Kasumi-1 (cell line): ENCODE results near the gene MGAT4A.
A peak's percentile ranks its signal among the peaks of the same experiment; 100 is the strongest.
"Not testable (repeated sequence)": the region's sequence is repeated elsewhere in the genome, so short reads cannot be mapped to it uniquely, and the experiment has no call there.

ENCODE experiments used
- DNase-seq, 2 experiments: peaks; one replicate each; lab custom pipeline; 2025; lab: John Stamatoyannopoulos, UW

MGAT4A gene

GRCh38 chr2:98730053-98730706, 752 bp downstream of the MGAT4A start:
- DNase-seq: peak; percentile 57 to 60

- no peak for DNase-seq
Measured at GRCh38 chr2:98729652-98730051, 1.3 kb downstream of the MGAT4A start.

GRCh38 chr2:98728088-98728718, 2.7 kb downstream of the MGAT4A start:
- not testable (repeated sequence) for DNase-seq

GRCh38 chr2:98727369-98728087, 3.4 kb downstream of the MGAT4A start:
- peak in 1 of 2 experiments; percentile 10 for DNase-seq

- DNase-seq: no peak
Measured at GRCh38 chr2:98726735-98727368, 4.1 kb downstream of the MGAT4A start.

- no peak for DNase-seq
Measured at GRCh38 chr2:98726205-98726604, 4.7 kb downstream of the MGAT4A start.

- DNase-seq: no peak
Measured at GRCh38 chr2:98720286-98720685, 10.6 kb downstream of the MGAT4A start.

GRCh38 chr2:98717621-98718020, 13.3 kb downstream of the MGAT4A start:
- no peak for DNase-seq

GRCh38 chr2:98716786-98717185, 14.1 kb downstream of the MGAT4A start:
- DNase-seq: no peak

- DNase-seq: no peak
Measured at GRCh38 chr2:98715812-98716451, 15.0 kb downstream of the MGAT4A start.

GRCh38 chr2:98713332-98714015, 17.5 kb downstream of the MGAT4A start:
- peak in 1 of 2 experiments; percentile 8 for DNase-seq

GRCh38 chr2:98712145-98712544, 18.8 kb downstream of the MGAT4A start:
- DNase-seq: no peak

GRCh38 chr2:98711506-98711905, 19.4 kb downstream of the MGAT4A start:
- DNase-seq: no peak

GRCh38 chr2:98710734-98711133, 20.2 kb downstream of the MGAT4A start:
- peak; percentile 71 to 76 for DNase-seq

- no peak for DNase-seq
Measured at GRCh38 chr2:98709535-98709934, 21.4 kb downstream of the MGAT4A start.

GRCh38 chr2:98708396-98709186, 22.3 kb downstream of the MGAT4A start:
- DNase-seq: peak in 1 of 2 experiments; percentile 29

GRCh38 chr2:98706591-98706990, 24.3 kb downstream of the MGAT4A start:
- DNase-seq: no peak

- no peak for DNase-seq
Measured at GRCh38 chr2:98705333-98705617, 25.7 kb downstream of the MGAT4A start.

GRCh38 chr2:98704499-98705332, 26.2 kb downstream of the MGAT4A start:
- no peak for DNase-seq

- no peak for DNase-seq
Measured at GRCh38 chr2:98703738-98704137, 27.2 kb downstream of the MGAT4A start.
